ENCODE measurements around the gene AGTRAP. TPM values are rescaled to one million over a fixed set of nuclear protein-coding genes. Genes with fewer than 3 reads are reported as not detected.

AGTRAP gene
- total and polyA plus RNA-seq, 9 of the 15 experiments (the other 6 are each of a cell fraction or from before 2014, with no cell fraction given), result 26.8 to 105 (median 57.5) TPM

GRCh38 chr1:11729498-11730428 lies 6.2 kb upstream of the AGTRAP start (continued):
- TF ChIP-seq REST (IDR thresholded peaks at IDR 0.05; ENCODE audit: borderline replicate concordance), result no peak
- TF ChIP-seq REST (CRISPR knock-in tag; IDR thresholded peaks at IDR 0.05; ENCODE audit: low read depth), result no peak
- no peak for TF ChIP-seq ADNP (tag; IDR thresholded peaks at IDR 0.05)
- TF ChIP-seq NBN (IDR thresholded peaks at IDR 0.05; ENCODE audit: low read depth), result no peak
- peak; percentile 59 for TF ChIP-seq ELF1 (tag; IDR thresholded peaks at IDR 0.05)
- no peak for TF ChIP-seq LCOR (CRISPR knock-in tag; IDR thresholded peaks at IDR 0.05)
- no peak for TF ChIP-seq PHB2 (IDR thresholded peaks at IDR 0.05; ENCODE audit: low read depth)
- no peak for TF ChIP-seq SOX6 (IDR thresholded peaks at IDR 0.05)
- peak; percentile 54 for TF ChIP-seq ARHGAP35 (IDR thresholded peaks at IDR 0.05; ENCODE audit: partially characterized antibody)
- no peak; the same call in 1 of the 2 replicates for TF ChIP-seq STAG1 (CRISPR knock-in tag; IDR thresholded peaks at IDR 0.05; ENCODE audit: borderline replicate concordance)
- TF ChIP-seq ZC3H4 (CRISPR knock-in tag; IDR thresholded peaks at IDR 0.05; ENCODE audit: borderline replicate concordance), result 0 out of 2 replicates have a peak, but pooled peaks have one; percentile 63
- TF ChIP-seq ZNF511 (CRISPR knock-in tag; IDR thresholded peaks at IDR 0.05), result no peak
- no peak for TF ChIP-seq ARID2 (IDR thresholded peaks at IDR 0.05)
- TF ChIP-seq ZNF121 (CRISPR knock-in tag; conservative IDR thresholded peaks at IDR 0.05), result no peak
- no peak for TF ChIP-seq SNRNP70 (optimal IDR thresholded peaks at IDR 0.05; ENCODE audit: low read depth, low read length)
- TF ChIP-seq ARID4B (CRISPR knock-in tag; IDR thresholded peaks at IDR 0.05), result no peak
